Liver (tissue), 9 donors: ENCODE measurements around the gene DEFB112. TPM values are rescaled to one million over a fixed set of nuclear protein-coding genes. Genes with fewer than 3 reads are reported as not detected.

Source experiments
- DNase-seq: peaks from one replicate; pipeline ENCODE4 v3.0.0-alpha.2; 2017; ENCODE audit warnings: low spot score
- H3K27ac ChIP-seq, 2 donors: one replicate each; pipeline ENCODE4 v1.7.0; 2013; ENCODE audit warnings: inconsistent platforms in 2 of 2, low read length in 2 of 2, control low read depth in 1 of 2, low read depth in 1 of 2, mild to moderate bottlenecking in 1 of 2
- H3K27me3 ChIP-seq, 4 donors: one replicate each; pipeline versions ENCODE4 v1.6.1 to v1.7.0; 2013; ENCODE audit warnings: low read length in 3 of 4, inconsistent platforms in 1 of 4, mild to moderate bottlenecking in 1 of 4, moderate library complexity in 1 of 4; ENCODE audit not compliant: control insufficient read depth in 4 of 4, insufficient read depth in 4 of 4
- H3K36me3 ChIP-seq, 4 donors: one replicate each; pipeline versions ENCODE4 v1.6.1 to v1.7.0; 2013; ENCODE audit warnings: low read length in 3 of 4, mild to moderate bottlenecking in 3 of 4, low read depth in 1 of 4, moderate library complexity in 1 of 4; ENCODE audit not compliant: control insufficient read depth in 4 of 4, insufficient read depth in 3 of 4
- H3K4me1 ChIP-seq, 4 donors: one replicate each; pipeline versions ENCODE4 v1.6.1 to v1.7.0; 2013; ENCODE audit warnings: low read length in 3 of 4, mild to moderate bottlenecking in 3 of 4, moderate library complexity in 1 of 4; ENCODE audit not compliant: control insufficient read depth in 4 of 4, insufficient read depth in 4 of 4
- H3K4me3 ChIP-seq, 3 donors: one replicate each; pipeline versions ENCODE4 v1.6.1 to v1.7.0; 2013; ENCODE audit warnings: low read length in 3 of 3, control low read depth in 1 of 3, low read depth in 1 of 3, mild to moderate bottlenecking in 1 of 3
- H3K9ac ChIP-seq, 2 donors: one replicate each; pipeline ENCODE4 v1.7.0; 2013; ENCODE audit warnings: low read length in 2 of 2, mild to moderate bottlenecking in 2 of 2, moderate library complexity in 2 of 2, control low read depth in 1 of 2, low read depth in 1 of 2
- H3K9me3 ChIP-seq, 4 donors: one replicate each; pipeline versions ENCODE4 v1.6.1 to v1.7.0; 2013; ENCODE audit warnings: low read length in 3 of 4; ENCODE audit not compliant: control insufficient read depth in 4 of 4
- ATF3 ChIP-seq: IDR thresholded peaks from 2 replicates; pipeline ENCODE4 v1.6.1; 2016; ENCODE audit warnings: antibody characterized with exemption
- EGR1 ChIP-seq, 2 donors: IDR thresholded peaks; 2 replicates each; pipeline ENCODE4 v1.6.1; 2016 to 2018; ENCODE audit warnings: antibody characterized with exemption in 2 of 2, low read depth in 2 of 2
- FOXA1 ChIP-seq: IDR thresholded peaks from 2 replicates; pipeline ENCODE4 v1.6.1; 2016; ENCODE audit warnings: antibody characterized with exemption
- FOXA2 ChIP-seq: IDR thresholded peaks from 2 replicates; pipeline ENCODE4 v1.6.1; 2016; ENCODE audit warnings: antibody characterized with exemption
- GABPA ChIP-seq, 2 donors: IDR thresholded peaks in 1 of 2; conservative IDR thresholded peaks in 1 of 2; 2 replicates each; pipeline ENCODE4 v1.6.1; 2016; ENCODE audit warnings: antibody characterized with exemption in 2 of 2, mild to moderate bottlenecking in 1 of 2, moderate library complexity in 1 of 2
- HNF4A ChIP-seq, 2 donors: conservative IDR thresholded peaks; 2 replicates each; pipeline ENCODE4 v1.6.1; 2016; ENCODE audit warnings: antibody characterized with exemption in 2 of 2, mild to moderate bottlenecking in 2 of 2
- HNF4G ChIP-seq: IDR thresholded peaks from 2 replicates; pipeline ENCODE4 v1.6.1; 2016; ENCODE audit warnings: antibody characterized with exemption
- JUND ChIP-seq, 2 donors: IDR thresholded peaks; 2 replicates each; pipeline ENCODE4 v1.6.1; 2016; ENCODE audit warnings: antibody characterized with exemption in 2 of 2
- NR2F2 ChIP-seq: IDR thresholded peaks from 2 replicates; pipeline ENCODE4 v1.6.1; 2016; ENCODE audit warnings: antibody characterized with exemption
- RAD21 ChIP-seq, 2 donors: IDR thresholded peaks; 2 replicates each; pipeline ENCODE4 v1.6.1; 2016; ENCODE audit warnings: antibody characterized with exemption in 2 of 2, mild to moderate bottlenecking in 2 of 2
- RXRA ChIP-seq, 2 donors: IDR thresholded peaks; 2 replicates each; pipeline ENCODE4 v1.6.1; 2017 to 2018; ENCODE audit warnings: antibody characterized with exemption in 2 of 2, mild to moderate bottlenecking in 1 of 2
- SP1 ChIP-seq: IDR thresholded peaks from 2 replicates; pipeline ENCODE4 v1.6.1; 2018; ENCODE audit warnings: antibody characterized with exemption, mild to moderate bottlenecking
- TAF1 ChIP-seq: conservative IDR thresholded peaks from 2 replicates; pipeline ENCODE4 v1.6.1; 2016; ENCODE audit warnings: antibody characterized with exemption, mild to moderate bottlenecking
- YY1 ChIP-seq: IDR thresholded peaks from 2 replicates; pipeline ENCODE4 v1.6.1; 2016; ENCODE audit warnings: antibody characterized with exemption, mild to moderate bottlenecking
- polyA plus RNA-seq, 2 donors: library from polyadenylated mRNA; stranded (reverse) in 1 of 2; unstranded in 1 of 2; fragments of 200-250 nt in 1 of 2; fragments of >200 nt in 1 of 2; fragmentation: Nextera tagmentation in 1 of 2; extraction: Ambion mirVana in 1 of 2; gene quantifications; one replicate each; pipeline versions ENCODE4 v1.2.1 to v1.2.3, GENCODE V29; 2013 to 2015
- total RNA-seq, 2 donors: library from RNA; depleted of rRNA; stranded (reverse); fragments of >200 nt; gene quantifications; one replicate each; pipeline ENCODE4 v1.2.3, GENCODE V29; 2014
- TF ChIP-seq, protein P1 (sequence below): IDR thresholded peaks from 2 replicates; pipeline ENCODE4 v1.6.1; 2016; ENCODE audit warnings: antibody characterized with exemption, mild to moderate bottlenecking
- TF ChIP-seq, protein P2 (sequence below): IDR thresholded peaks from 2 replicates; pipeline ENCODE4 v1.6.1; 2016; ENCODE audit warnings: antibody characterized with exemption
- TF ChIP-seq, protein P3 (sequence below): fragments of 150-350 bp; IDR thresholded peaks from 2 replicates; pipeline ENCODE4 v1.5.1; 2017; ENCODE audit warnings: improper control_type of control experiment, low read depth, low read length; ENCODE audit not compliant: missing input control
- TF ChIP-seq, protein P4 (sequence below): IDR thresholded peaks from 2 replicates; pipeline ENCODE4 v1.6.1; 2016; ENCODE audit warnings: antibody characterized with exemption
- donor health status: healthy.
- donor health status: healthy.
- donor health status: healthy.
- donor health status: healthy.
- donor health status: healthy.

The DEFB112 gene
- total and polyA plus RNA-seq, 4 donors: not detected

GRCh38 chr6:49995278-49995677, 54.5 kb downstream of the DEFB112 start:
- Histone ChIP-seq H3K36me3 (no peaks in the 10 kb centered on the region), H3K9me3 (no peaks in the 10 kb centered on the region), H3K27me3 (no peaks in the 10 kb centered on the region), H3K27ac (no peak overlapping the region), H3K9ac (no peak overlapping the region), H3K4me1 (no peaks in the 10 kb centered on the region), H3K4me3 (no peak overlapping the region)
- DNase-seq: no peak
- no peak for TF ChIP-seq RAD21 (IDR thresholded peaks at IDR 0.05)
- TF ChIP-seq FOXA2: peak; percentile 34
- peak; percentile 33 to 77 for TF ChIP-seq EGR1 (IDR thresholded peaks at IDR 0.05; ENCODE audit: low read depth in 2 of 2)
- TF ChIP-seq, protein P1, sequence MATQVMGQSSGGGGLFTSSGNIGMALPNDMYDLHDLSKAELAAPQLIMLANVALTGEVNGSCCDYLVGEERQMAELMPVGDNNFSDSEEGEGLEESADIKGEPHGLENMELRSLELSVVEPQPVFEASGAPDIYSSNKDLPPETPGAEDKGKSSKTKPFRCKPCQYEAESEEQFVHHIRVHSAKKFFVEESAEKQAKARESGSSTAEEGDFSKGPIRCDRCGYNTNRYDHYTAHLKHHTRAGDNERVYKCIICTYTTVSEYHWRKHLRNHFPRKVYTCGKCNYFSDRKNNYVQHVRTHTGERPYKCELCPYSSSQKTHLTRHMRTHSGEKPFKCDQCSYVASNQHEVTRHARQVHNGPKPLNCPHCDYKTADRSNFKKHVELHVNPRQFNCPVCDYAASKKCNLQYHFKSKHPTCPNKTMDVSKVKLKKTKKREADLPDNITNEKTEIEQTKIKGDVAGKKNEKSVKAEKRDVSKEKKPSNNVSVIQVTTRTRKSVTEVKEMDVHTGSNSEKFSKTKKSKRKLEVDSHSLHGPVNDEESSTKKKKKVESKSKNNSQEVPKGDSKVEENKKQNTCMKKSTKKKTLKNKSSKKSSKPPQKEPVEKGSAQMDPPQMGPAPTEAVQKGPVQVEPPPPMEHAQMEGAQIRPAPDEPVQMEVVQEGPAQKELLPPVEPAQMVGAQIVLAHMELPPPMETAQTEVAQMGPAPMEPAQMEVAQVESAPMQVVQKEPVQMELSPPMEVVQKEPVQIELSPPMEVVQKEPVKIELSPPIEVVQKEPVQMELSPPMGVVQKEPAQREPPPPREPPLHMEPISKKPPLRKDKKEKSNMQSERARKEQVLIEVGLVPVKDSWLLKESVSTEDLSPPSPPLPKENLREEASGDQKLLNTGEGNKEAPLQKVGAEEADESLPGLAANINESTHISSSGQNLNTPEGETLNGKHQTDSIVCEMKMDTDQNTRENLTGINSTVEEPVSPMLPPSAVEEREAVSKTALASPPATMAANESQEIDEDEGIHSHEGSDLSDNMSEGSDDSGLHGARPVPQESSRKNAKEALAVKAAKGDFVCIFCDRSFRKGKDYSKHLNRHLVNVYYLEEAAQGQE: peak; percentile 39
- TF ChIP-seq, protein P2, sequence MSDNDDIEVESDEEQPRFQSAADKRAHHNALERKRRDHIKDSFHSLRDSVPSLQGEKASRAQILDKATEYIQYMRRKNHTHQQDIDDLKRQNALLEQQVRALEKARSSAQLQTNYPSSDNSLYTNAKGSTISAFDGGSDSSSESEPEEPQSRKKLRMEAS: no peak
- no peak for TF ChIP-seq FOXA1
- TF ChIP-seq TAF1: no peak
- no peak for TF ChIP-seq NR2F2
- TF ChIP-seq YY1: peak; percentile 39
- peak; percentile 43 for TF ChIP-seq SP1
- TF ChIP-seq ATF3: no peak
- TF ChIP-seq HNF4G: no peak
- TF ChIP-seq HNF4A (conservative IDR thresholded peaks at IDR 0.05): peak; percentile 81 to 89
- TF ChIP-seq GABPA (IDR thresholded peaks at IDR 0.05 in 1 of 2, conservative IDR thresholded peaks at IDR 0.05 in 1 of 2): no peak
- TF ChIP-seq, protein P3, sequence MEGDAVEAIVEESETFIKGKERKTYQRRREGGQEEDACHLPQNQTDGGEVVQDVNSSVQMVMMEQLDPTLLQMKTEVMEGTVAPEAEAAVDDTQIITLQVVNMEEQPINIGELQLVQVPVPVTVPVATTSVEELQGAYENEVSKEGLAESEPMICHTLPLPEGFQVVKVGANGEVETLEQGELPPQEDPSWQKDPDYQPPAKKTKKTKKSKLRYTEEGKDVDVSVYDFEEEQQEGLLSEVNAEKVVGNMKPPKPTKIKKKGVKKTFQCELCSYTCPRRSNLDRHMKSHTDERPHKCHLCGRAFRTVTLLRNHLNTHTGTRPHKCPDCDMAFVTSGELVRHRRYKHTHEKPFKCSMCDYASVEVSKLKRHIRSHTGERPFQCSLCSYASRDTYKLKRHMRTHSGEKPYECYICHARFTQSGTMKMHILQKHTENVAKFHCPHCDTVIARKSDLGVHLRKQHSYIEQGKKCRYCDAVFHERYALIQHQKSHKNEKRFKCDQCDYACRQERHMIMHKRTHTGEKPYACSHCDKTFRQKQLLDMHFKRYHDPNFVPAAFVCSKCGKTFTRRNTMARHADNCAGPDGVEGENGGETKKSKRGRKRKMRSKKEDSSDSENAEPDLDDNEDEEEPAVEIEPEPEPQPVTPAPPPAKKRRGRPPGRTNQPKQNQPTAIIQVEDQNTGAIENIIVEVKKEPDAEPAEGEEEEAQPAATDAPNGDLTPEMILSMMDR: no peak
- TF ChIP-seq JUND (IDR thresholded peaks at IDR 0.05): peak in 1 of 2 donors; percentile 46
- TF ChIP-seq RXRA (IDR thresholded peaks at IDR 0.05): peak; percentile 81 to 85
- TF ChIP-seq, protein P4, sequence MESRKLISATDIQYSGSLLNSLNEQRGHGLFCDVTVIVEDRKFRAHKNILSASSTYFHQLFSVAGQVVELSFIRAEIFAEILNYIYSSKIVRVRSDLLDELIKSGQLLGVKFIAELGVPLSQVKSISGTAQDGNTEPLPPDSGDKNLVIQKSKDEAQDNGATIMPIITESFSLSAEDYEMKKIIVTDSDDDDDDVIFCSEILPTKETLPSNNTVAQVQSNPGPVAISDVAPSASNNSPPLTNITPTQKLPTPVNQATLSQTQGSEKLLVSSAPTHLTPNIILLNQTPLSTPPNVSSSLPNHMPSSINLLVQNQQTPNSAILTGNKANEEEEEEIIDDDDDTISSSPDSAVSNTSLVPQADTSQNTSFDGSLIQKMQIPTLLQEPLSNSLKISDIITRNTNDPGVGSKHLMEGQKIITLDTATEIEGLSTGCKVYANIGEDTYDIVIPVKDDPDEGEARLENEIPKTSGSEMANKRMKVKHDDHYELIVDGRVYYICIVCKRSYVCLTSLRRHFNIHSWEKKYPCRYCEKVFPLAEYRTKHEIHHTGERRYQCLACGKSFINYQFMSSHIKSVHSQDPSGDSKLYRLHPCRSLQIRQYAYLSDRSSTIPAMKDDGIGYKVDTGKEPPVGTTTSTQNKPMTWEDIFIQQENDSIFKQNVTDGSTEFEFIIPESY: peak; percentile 45

Other genes starting within 250 kb of the DEFB112 start
- gene CRISP1, start 183.4 kb downstream of the DEFB112 start, total RNA-seq: not detected
- gene CRISP1, start 183.4 kb downstream of the DEFB112 start, polyA plus RNA-seq: not detected
- gene DEFB114, start 85.8 kb downstream of the DEFB112 start, total RNA-seq: not detected
- gene DEFB114, start 85.8 kb downstream of the DEFB112 start, polyA plus RNA-seq: not detected
- not detected for gene DEFB113, start 80.3 kb downstream of the DEFB112 start, total RNA-seq
- gene DEFB113, start 80.3 kb downstream of the DEFB112 start, polyA plus RNA-seq: not detected
- not detected for gene DEFB110, start 27.9 kb downstream of the DEFB112 start, total RNA-seq
- not detected for gene DEFB110, start 27.9 kb downstream of the DEFB112 start, polyA plus RNA-seq